Lower lobe of right lung (tissue), 2 donors: ENCODE measurements around the gene KDM3B. TPM values are rescaled to one million over a fixed set of nuclear protein-coding genes. Genes with fewer than 3 reads are reported as not detected.
"Not testable (repeated sequence)": the region's sequence is repeated elsewhere in the genome, so short reads cannot be mapped to it uniquely, and the experiment has no call there.

Source experiments
- ATAC-seq, 2 donors: fragments of 200-7000 bp; cut with Tn5 transposase; one replicate each; pipeline ENCODE4 v1.9.1; 2020 to 2022; ENCODE audit warnings: mild to moderate bottlenecking in 2 of 2, moderate library complexity in 2 of 2
- DNase-seq: peaks from one replicate; pipeline ENCODE4 v3.0.0-alpha.2; 2020
- H3K27ac ChIP-seq: fragments of 200-600 bp; one replicate; pipeline ENCODE4 v1.8.0; 2022
- H3K27me3 ChIP-seq: fragments of 200-600 bp; one replicate; pipeline ENCODE4 v1.8.0; 2022; ENCODE audit warnings: low read depth
- H3K36me3 ChIP-seq: fragments of 200-600 bp; one replicate; pipeline ENCODE4 v1.8.0; 2022; ENCODE audit warnings: mild to moderate bottlenecking
- H3K4me1 ChIP-seq: fragments of 200-600 bp; one replicate; pipeline ENCODE4 v1.8.0; 2022
- H3K4me3 ChIP-seq: fragments of 200-600 bp; one replicate; pipeline ENCODE4 v1.8.0; 2022; ENCODE audit warnings: mild to moderate bottlenecking
- H3K9me3 ChIP-seq: fragments of 200-600 bp; one replicate; pipeline ENCODE4 v1.8.0; 2022
- CTCF ChIP-seq: fragments of 200-600 bp; IDR thresholded peaks from one replicate; pipeline ENCODE4 v1.8.0; 2022; ENCODE audit warnings: antibody characterized with exemption, mild to moderate bottlenecking
- intact Hi-C: fragments of 100-400 bp; cut with DNase I; formaldehyde crosslinking; loops from one replicate; pipeline ENCODE4 v1.11.0; 2022
- total RNA-seq: library from RNA; stranded (reverse); fragmentation: NEBNext Ultra II Directional; extraction: Animal tissue kit (Norgen Biotek cat#: 25700); gene quantifications from one replicate; pipeline ENCODE4 v1.2.1, GENCODE V29; 2021
- donor health status: DM: no; HTN: yes; CAD: no; lungs with severe emphysema.

Gene KDM3B
- total RNA-seq, 1 donor from 2014 or later, result 67.1 TPM

DNA sequence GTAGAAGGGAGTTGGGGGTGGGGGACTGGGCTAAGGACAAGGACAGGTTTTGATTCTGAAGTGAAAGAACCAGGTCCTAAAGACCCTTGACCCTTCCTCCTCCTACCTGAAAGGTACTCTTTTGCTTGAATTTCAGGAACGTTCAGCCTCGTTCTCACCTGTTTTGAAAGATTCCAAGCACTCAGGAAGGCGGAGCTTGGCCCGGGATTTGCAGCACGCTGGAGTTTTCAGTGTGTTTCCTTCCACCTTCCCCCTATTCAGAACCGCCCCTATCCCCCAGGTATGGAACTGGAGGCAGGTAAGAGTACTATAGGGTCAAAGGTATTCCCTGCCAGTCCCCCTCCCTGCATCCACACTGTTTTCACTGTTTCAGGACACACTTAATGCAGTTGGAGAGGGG, 119.9 kb downstream of the KDM3B start:
- no peak overlapping the region for H3K4me3 ChIP-seq
- DNase-seq (peak; percentile 40), ATAC-seq (no peak)
- TF ChIP-seq CTCF, result no peak
- no peaks in the 10 kb centered on the region for H3K9me3 ChIP-seq
- peaks cover 12% of the 10 kb centered on the region for H3K4me1 ChIP-seq
- no peaks in the 10 kb centered on the region for H3K27me3 ChIP-seq
- H3K36me3 ChIP-seq, result peaks cover 3% of the 10 kb centered on the region
- H3K27ac ChIP-seq, result no peak overlapping the region
- intact Hi-C loops, result no loop called here

- DNase-seq, H3K9me3 ChIP-seq, ATAC-seq, H3K4me3 ChIP-seq, H3K27ac ChIP-seq, H3K36me3 ChIP-seq, intact Hi-C loops, H3K4me1 ChIP-seq, H3K27me3 ChIP-seq: not testable (repeated sequence)
Measured at GRCh38 chr5:138473151-138473550, 120.7 kb downstream of the KDM3B start.

DNA sequence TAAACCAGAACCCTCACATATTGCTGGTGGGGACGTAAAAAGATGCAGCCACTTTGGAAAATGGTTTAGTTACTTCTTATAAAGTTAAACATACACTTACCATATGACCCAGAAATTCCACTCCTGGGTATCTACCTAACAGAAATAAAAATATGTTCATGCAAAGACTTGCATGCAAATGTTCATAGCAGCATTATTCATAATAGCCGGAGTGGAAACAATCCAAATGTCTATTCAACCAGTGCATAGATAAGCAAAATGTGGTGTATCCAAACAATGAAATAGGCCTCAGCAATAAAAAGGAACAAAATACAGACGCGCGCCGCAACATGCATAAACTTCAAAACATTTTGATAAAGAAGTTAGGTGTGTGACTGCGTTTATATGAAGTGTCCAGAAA, 124.4 kb downstream of the KDM3B start:
- no peak for TF ChIP-seq CTCF
- Histone ChIP-seq H3K4me3 (no peak overlapping the region), H3K4me1 (no peaks in the 10 kb centered on the region), H3K9me3 (no peaks in the 10 kb centered on the region), H3K27me3 (no peaks in the 10 kb centered on the region), H3K36me3 (no peaks in the 10 kb centered on the region), H3K27ac (no peak overlapping the region)
- intact Hi-C loops, result no loop called here
- no peak for ATAC-seq
- no peak for DNase-seq

DNA sequence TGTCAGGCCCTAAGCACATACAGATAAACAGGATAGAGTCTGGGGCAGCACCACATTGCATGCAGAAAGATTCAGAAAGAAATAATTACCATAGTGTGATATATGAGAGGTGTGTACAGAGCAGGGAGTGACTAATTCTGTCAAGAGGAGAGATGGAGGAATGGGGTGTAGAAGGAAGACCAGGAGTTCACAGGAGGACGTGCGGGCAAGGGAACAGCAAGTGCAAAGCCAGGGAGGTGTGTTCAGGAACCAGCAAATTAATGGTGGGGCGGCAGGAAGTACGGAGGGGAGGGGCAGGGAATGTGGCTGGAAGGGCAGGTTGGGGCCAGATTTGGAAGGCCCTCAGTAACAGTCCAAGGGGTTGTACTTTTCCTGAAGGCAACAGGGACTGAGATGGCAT, 130.2 kb downstream of the KDM3B start:
- peak in 1 of 2 donors; percentile 27 for ATAC-seq
- DNase-seq, result no peak
- intact Hi-C loops, result no loop called here
- Histone ChIP-seq H3K4me3 (no peak overlapping the region), H3K4me1 (no peaks in the 10 kb centered on the region), H3K9me3 (no peaks in the 10 kb centered on the region), H3K27ac (no peak overlapping the region), H3K36me3 (no peaks in the 10 kb centered on the region), H3K27me3 (no peaks in the 10 kb centered on the region)
- TF ChIP-seq CTCF, result no peak

Other genes with a start within 250 kb of the KDM3B start
- 7.3 TPM for gene NME5, start 213.3 kb upstream of the KDM3B start, total RNA-seq
- gene BRD8, start 174.1 kb upstream of the KDM3B start, total RNA-seq, result 56.9 TPM
- 1.2 TPM for gene KIF20A, start 173.6 kb upstream of the KDM3B start, total RNA-seq
- gene CDC23, start 139.4 kb upstream of the KDM3B start, total RNA-seq, result 21.5 TPM
- gene GFRA3, start 78.1 kb upstream of the KDM3B start, total RNA-seq, result 0.53 TPM
- gene CDC25C, start 20.9 kb upstream of the KDM3B start, total RNA-seq, result 0.47 TPM
- 23.3 TPM for gene FAM53C, start 14.4 kb upstream of the KDM3B start, total RNA-seq
- 0.80 TPM for gene REEP2, start 86.4 kb downstream of the KDM3B start, total RNA-seq
- 78.2 TPM for gene EGR1, start 112.8 kb downstream of the KDM3B start, total RNA-seq
- 90.7 TPM for gene ETF1, start 190.6 kb downstream of the KDM3B start, total RNA-seq
- 148 TPM for gene HSPA9, start 222.7 kb downstream of the KDM3B start, total RNA-seq